Erythroblast (primary cell): ENCODE results near the gene SLC12A4.
"Not testable (repeated sequence)": the region's sequence is repeated elsewhere in the genome, so short reads cannot be mapped to it uniquely, and the experiment has no call there.

Experiments
- DNase-seq, 2 experiments: peaks; one replicate each; lab custom pipeline; 2025; lab: John Stamatoyannopoulos, UW
- GATA1 ChIP-seq: IDR thresholded peaks from 2 replicates; pipeline ENCODE4 v1.6.1; 2011; ENCODE audit warnings: low read depth, mild to moderate bottlenecking, control low read depth, low read length, moderate library complexity
- POLR2A ChIP-seq: IDR thresholded peaks from 2 replicates; pipeline ENCODE4 v1.6.1; 2011; ENCODE audit warnings: mild to moderate bottlenecking, low read length

The SLC12A4 gene

GRCh38 chr16:67944690-67945391, 23.6 kb downstream of the SLC12A4 start:
- no peak for DNase-seq
- TF ChIP-seq POLR2A = no peak
- no peak for TF ChIP-seq GATA1

- TF ChIP-seq GATA1 = no peak
- DNase-seq = peak; percentile 23 to 30
Measured at GRCh38 chr16:67943619-67944504, 24.6 kb downstream of the SLC12A4 start, which contains the start of gene LCAT. LCAT (minus strand) TSS chr16:67944120; CDS start chr16:67944101, 19 bp downstream.

- DNase-seq = no peak
- TF ChIP-seq POLR2A (no peak), GATA1 (no peak)
Measured at GRCh38 chr16:67943256-67943618, 25.2 kb downstream of the SLC12A4 start.

- DNase-seq = no peak
- TF ChIP-seq GATA1 (no peak), POLR2A (no peak)
Measured at GRCh38 chr16:67942510-67943255, 25.8 kb downstream of the SLC12A4 start.

GRCh38 chr16:67942200-67942509, 26.3 kb downstream of the SLC12A4 start:
- peak; percentile 56 to 61 for DNase-seq

GRCh38 chr16:67941469-67942199, 26.8 kb downstream of the SLC12A4 start:
- TF ChIP-seq POLR2A = no peak
- no peak for TF ChIP-seq GATA1
- no peak for DNase-seq

More at GRCh38 chr16:67942200-67942509, 26.3 kb downstream of the SLC12A4 start:
- no peak for TF ChIP-seq POLR2A

GRCh38 chr16:67940446-67941089, 27.9 kb downstream of the SLC12A4 start:
- TF ChIP-seq POLR2A (no peak), GATA1 (no peak)
- DNase-seq = peak; percentile 37 to 60

GRCh38 chr16:67939507-67940445, 28.7 kb downstream of the SLC12A4 start:
- TF ChIP-seq GATA1 (no peak), POLR2A (no peak)
- no peak for DNase-seq

- DNase-seq = not testable (repeated sequence)
Measured at GRCh38 chr16:67937713-67938112, 30.7 kb downstream of the SLC12A4 start.

GRCh38 chr16:67936880-67937605, 31.4 kb downstream of the SLC12A4 start:
- TF ChIP-seq GATA1 (no peak), POLR2A (no peak)
- no peak for DNase-seq

GRCh38 chr16:67936124-67936879, 32.1 kb downstream of the SLC12A4 start, which contains the start of gene PSMB10:
PSMB10 (minus strand) TSS chr16:67936850; CDS start chr16:67936749, 101 bp downstream.
- DNase-seq = peak; percentile 78 to 85
- TF ChIP-seq GATA1 (no peak), POLR2A (peak; percentile 51)
